Upper lobe of right lung (tissue), 1 donor: ENCODE data around the gene HLCS. TPM values are rescaled to one million over a fixed set of nuclear protein-coding genes. Genes with fewer than 3 reads are reported as not detected.

Experiments
- ATAC-seq: fragments of 200-7000 bp; cut with Tn5 transposase; one replicate; pipeline ENCODE4 v1.9.1; 2020; ENCODE audit warnings: mild to moderate bottlenecking, moderate library complexity
- DNase-seq: peaks from one replicate; pipeline ENCODE4 v3.0.0-alpha.2; 2020
- H3K27ac ChIP-seq: fragments of 200-600 bp; one replicate; pipeline ENCODE4 v1.8.0; 2022
- H3K27me3 ChIP-seq: fragments of 200-600 bp; one replicate; pipeline ENCODE4 v1.8.0; 2022; ENCODE audit warnings: mild to moderate bottlenecking
- H3K36me3 ChIP-seq: fragments of 200-600 bp; one replicate; pipeline ENCODE4 v1.8.0; 2022
- H3K4me1 ChIP-seq: fragments of 200-600 bp; one replicate; pipeline ENCODE4 v1.8.0; 2022
- H3K4me3 ChIP-seq: fragments of 200-600 bp; one replicate; pipeline ENCODE4 v1.8.0; 2022; ENCODE audit warnings: mild to moderate bottlenecking
- H3K9me3 ChIP-seq: fragments of 200-600 bp; one replicate; pipeline ENCODE4 v1.8.0; 2022
- intact Hi-C: fragments of 100-400 bp; cut with DNase I; formaldehyde crosslinking; loops from one replicate; pipeline ENCODE4 v1.11.0; 2022
- total RNA-seq: library from RNA; stranded (reverse); fragmentation: NEBNext Ultra II Directional; extraction: Animal tissue kit (Norgen Biotek cat#: 25700); gene quantifications from one replicate; pipeline ENCODE4 v1.2.1, GENCODE V29; 2021
- TF ChIP-seq, protein P1 (sequence below): fragments of 200-600 bp; IDR thresholded peaks from one replicate; pipeline ENCODE4 v1.8.0; 2022; ENCODE audit warnings: antibody characterized with exemption
- donor health status: DM: no; HTN: yes; CAD: no; lungs with severe emphysema.

The HLCS gene
- total RNA-seq, 1 donor from 2014 or later, result 16.0 TPM

DNA sequence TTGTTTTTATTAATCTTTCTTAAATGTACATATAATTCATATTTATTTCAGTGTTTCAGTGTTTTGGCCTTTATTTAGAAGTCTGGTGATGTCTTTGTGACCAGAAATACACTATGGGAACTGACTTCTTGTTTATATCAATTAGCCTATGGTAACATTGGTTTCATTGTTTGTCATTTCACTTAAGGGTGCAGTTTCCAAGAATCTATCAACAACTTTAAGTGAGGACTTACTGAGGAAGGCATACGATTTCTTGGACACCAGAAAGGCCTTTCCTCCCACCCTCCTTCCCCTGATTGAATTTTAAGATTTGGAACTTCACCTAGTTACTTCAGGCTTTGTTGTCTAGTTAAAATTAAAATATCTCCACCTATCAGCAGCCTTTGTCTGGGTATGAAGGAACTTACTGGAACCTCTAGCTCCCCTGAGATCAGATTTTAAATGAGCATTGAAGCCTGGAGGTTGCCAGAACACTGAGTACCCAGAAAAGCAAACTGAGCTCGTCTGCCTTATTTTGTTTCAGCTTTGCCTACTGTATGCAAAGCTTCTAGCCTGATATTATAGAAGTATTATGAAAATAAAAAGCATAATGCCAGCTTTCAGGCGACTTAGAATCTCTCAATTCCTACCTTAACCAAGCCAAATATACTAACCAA is 34.2 kb downstream of the HLCS start:
- Histone ChIP-seq H3K4me1 (peaks cover 1% of the 10 kb centered on the region), H3K27ac (no peak overlapping the region), H3K4me3 (no peak overlapping the region), H3K36me3 (peaks cover 24% of the 10 kb centered on the region), H3K9me3 (no peaks in the 10 kb centered on the region), H3K27me3 (no peaks in the 10 kb centered on the region)
- no peak for ATAC-seq
- DNase-seq, result no peak
- TF ChIP-seq, protein P1, sequence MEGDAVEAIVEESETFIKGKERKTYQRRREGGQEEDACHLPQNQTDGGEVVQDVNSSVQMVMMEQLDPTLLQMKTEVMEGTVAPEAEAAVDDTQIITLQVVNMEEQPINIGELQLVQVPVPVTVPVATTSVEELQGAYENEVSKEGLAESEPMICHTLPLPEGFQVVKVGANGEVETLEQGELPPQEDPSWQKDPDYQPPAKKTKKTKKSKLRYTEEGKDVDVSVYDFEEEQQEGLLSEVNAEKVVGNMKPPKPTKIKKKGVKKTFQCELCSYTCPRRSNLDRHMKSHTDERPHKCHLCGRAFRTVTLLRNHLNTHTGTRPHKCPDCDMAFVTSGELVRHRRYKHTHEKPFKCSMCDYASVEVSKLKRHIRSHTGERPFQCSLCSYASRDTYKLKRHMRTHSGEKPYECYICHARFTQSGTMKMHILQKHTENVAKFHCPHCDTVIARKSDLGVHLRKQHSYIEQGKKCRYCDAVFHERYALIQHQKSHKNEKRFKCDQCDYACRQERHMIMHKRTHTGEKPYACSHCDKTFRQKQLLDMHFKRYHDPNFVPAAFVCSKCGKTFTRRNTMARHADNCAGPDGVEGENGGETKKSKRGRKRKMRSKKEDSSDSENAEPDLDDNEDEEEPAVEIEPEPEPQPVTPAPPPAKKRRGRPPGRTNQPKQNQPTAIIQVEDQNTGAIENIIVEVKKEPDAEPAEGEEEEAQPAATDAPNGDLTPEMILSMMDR, result no peak
- intact Hi-C loops, result no loop called here

GRCh38 chr21:36929622-36930021 is 36.8 kb downstream of the HLCS start:
- Histone ChIP-seq H3K27me3 (no peaks in the 10 kb centered on the region), H3K36me3 (peaks cover 8% of the 10 kb centered on the region), H3K27ac (no peak overlapping the region), H3K4me1 (peaks cover 2% of the 10 kb centered on the region), H3K4me3 (no peak overlapping the region), H3K9me3 (no peaks in the 10 kb centered on the region)
- DNase-seq, result no peak
- no peak for ATAC-seq
- TF ChIP-seq, protein P1, result no peak
- intact Hi-C loops, result loop anchor here (10.0 kb wide), 1 partner anchor 305 kb away; no protein-coding TSS in a partner anchor

DNA sequence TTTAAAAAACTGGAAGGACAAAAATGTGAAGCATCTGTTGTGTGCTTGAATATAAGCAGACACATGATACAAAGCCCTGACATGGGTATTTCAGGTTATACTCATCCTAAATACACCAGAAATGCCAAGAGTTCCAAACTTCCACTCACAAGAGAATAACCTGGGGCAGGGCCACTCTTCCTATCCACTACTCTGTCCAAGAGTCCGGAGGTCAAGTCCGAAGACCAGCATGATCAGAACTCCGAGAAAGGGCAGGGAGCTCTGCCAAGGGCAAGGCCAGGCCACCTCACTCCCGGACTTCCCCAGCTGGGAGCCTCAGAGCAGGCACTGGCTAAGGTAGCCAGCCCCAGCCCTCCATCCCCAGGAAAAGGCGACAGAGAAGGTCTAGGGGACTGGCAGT is 37.5 kb downstream of the HLCS start:
- Histone ChIP-seq H3K4me3 (no peak overlapping the region), H3K27me3 (no peaks in the 10 kb centered on the region), H3K36me3 (peaks cover 8% of the 10 kb centered on the region), H3K27ac (no peak overlapping the region), H3K9me3 (no peaks in the 10 kb centered on the region), H3K4me1 (peaks cover 2% of the 10 kb centered on the region)
- intact Hi-C loops, result loop anchor here (10.0 kb wide), 1 partner anchor 304 kb away; no protein-coding TSS in a partner anchor
- TF ChIP-seq, protein P1, result no peak
- DNase-seq (no peak), ATAC-seq (no peak)

DNA sequence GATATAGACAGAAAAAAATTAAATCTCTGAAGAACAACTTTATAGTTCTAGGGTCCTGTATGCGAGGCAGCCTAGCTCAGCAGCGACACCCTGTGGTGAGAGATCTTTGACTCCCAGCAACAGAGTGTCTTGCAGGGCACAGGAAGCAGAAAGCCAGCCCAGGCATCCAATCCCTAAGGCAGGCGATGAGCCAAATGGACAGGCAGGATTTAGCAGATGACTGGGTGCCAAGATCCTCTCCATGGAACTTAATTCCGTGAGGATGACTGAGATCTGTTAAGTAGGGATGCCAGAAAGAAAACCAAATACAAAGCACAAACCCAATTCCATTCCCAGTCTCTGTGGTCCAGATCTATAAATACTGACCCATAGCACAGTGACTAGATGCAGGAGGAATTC is 38.8 kb downstream of the HLCS start:
- H3K36me3 ChIP-seq, result peaks cover 8% of the 10 kb centered on the region
- H3K4me3 ChIP-seq, result no peak overlapping the region
- no peaks in the 10 kb centered on the region for H3K9me3 ChIP-seq
- no peak overlapping the region for H3K27ac ChIP-seq
- ATAC-seq, result peak; percentile 91
- intact Hi-C loops, result loop anchor here (10.0 kb wide), 1 partner anchor 303 kb away; no protein-coding TSS in a partner anchor
- H3K4me1 ChIP-seq, result peaks cover 2% of the 10 kb centered on the region
- DNase-seq, result peak; percentile 76
- no peaks in the 10 kb centered on the region for H3K27me3 ChIP-seq
- TF ChIP-seq, protein P1, result peak; percentile 89

DNA sequence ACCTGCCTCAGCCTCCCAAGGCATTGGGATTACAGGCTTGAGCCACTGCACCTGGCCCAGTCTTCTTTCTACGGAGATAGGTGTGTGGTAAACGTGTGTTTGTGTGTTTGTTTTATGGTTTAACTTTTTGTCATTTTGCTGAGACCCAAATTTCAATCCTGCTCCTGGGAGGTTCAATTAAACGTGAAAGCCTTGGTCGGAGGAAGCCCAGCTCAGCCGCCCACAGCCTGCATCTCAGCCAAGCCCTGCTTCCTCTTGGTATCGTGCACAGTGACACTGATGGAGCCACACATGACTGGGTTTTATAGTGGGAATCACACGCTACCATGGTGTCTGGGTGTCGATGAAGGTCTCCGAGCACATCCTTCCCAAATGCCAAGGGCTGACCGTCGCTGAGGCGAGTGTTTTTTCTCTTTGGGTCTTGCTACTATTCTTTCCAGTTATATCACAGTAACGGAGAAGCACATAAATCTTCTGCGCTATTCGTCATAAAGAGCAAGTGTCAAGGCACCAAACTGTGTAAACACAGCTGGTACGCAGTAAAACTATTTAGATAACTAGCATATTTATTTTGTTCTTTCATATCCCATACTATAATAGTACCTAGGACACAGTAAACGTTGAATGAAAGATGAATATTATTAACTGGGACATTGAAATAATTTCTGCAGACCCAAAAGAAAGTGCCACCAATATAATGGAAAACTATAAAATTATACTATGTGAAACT is 39.3 kb downstream of the HLCS start:
- ATAC-seq (no peak), DNase-seq (no peak)
- Histone ChIP-seq H3K27ac (no peak overlapping the region), H3K4me1 (peaks cover 2% of the 10 kb centered on the region), H3K36me3 (peaks cover 8% of the 10 kb centered on the region), H3K9me3 (no peaks in the 10 kb centered on the region), H3K4me3 (no peak overlapping the region), H3K27me3 (no peaks in the 10 kb centered on the region)
- TF ChIP-seq, protein P1, result no peak
- intact Hi-C loops, result loop anchor here (10.0 kb wide), 1 partner anchor 302 kb away; no protein-coding TSS in a partner anchor
